ENCODE results near the gene FOXD2.
"Not testable (repeated sequence)": the region's sequence is repeated elsewhere in the genome, so short reads cannot be mapped to it uniquely, and the experiment has no call there.

FOXD2 gene

GRCh38 chr1:47440599-47441081, 2.8 kb downstream of the FOXD2 start:
- no peak for DNase-seq

GRCh38 chr1:47441450-47442106, 3.7 kb downstream of the FOXD2 start:
- DNase-seq: no peak

- no peak for DNase-seq
Observed at GRCh38 chr1:47442202-47442601, 4.4 kb downstream of the FOXD2 start.

DNA sequence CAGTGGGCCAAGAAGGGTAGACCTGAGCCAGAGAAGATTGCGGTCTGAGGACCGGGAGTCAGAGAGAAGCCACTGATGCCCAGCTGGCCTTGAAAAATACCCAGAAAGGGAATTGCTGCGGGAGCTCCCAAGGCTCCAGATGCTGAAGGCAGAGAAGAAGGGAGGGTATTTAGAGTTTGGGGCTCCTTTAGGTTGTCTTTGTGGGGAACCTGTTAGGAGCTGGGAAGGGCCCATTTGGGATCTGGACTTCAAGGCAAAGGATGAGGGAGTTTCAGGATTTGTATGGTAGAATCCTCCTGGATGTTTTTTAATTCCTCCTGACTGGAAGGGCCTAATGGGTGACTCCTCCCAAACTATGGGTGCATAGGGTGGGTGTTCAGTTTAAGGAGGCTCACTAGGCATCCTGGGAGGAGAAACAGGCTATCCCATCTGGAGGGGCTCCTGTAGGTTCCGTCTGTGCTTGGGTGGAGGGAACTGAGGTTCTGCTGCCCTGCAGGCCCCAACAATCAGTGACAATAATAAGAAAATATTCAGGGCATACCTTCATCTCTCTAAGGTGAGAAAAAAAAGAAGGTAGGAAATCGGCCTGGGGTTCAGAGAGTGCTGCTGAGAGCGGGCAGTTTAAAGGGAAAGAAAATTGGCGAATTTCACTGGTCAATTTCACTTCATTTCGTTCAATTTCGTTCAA, 5.1 kb downstream of the FOXD2 start:
- no peak for DNase-seq

DNA sequence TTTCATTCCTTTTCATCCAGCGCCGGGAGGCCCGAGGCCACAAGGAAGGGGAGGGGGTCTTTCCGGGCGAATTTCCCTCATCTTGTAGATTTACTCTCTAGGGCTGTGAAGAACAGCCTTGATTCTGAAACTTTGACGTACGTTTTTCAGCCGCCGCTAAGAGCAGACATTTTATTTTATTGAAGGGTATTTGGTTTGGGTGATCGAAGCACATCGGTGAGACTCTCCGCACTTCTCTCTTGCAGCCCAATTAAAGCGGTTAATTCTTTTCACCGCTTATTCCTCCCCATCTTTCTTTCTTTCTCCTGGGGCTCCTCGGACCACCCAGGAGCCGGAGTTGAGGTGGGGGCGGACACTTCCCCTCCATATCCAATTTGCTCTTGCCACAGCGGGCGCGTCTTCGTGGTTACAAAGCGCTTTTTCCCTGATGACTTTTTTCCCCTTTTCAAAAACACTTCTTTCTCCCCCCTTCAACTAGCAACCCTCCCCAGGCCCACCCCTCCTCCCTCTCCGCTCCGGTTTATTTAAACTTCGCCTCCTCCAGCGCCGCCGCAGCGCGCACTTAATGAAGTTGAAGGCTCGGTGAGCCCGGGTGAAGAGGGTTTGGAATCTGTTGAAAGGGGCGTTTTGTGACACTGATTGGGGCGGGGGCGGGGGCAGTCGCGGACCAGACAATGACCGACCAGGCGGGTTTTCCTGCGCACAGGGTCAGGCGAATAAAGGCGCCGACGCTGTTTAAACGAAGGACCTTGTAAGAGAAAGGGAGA, 5.9 kb downstream of the FOXD2 start:
- DNase-seq: no peak

DNA sequence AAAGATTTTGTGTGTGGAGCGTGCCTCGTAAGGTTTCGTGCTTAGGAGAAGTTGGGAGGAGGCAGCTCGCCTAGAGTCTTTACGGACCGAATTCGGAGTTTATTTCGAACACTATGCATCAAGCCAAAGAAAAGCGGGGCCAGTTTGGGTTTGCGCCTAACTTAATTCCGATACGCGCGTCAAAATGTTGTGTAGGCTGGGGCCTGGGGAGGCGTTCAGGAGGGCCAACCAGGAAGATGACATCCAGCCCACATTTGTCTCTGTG, 6.4 kb downstream of the FOXD2 start:
- no peak for DNase-seq

GRCh38 chr1:47444562-47445465, 7.0 kb downstream of the FOXD2 start:
- no peak for DNase-seq

DNA sequence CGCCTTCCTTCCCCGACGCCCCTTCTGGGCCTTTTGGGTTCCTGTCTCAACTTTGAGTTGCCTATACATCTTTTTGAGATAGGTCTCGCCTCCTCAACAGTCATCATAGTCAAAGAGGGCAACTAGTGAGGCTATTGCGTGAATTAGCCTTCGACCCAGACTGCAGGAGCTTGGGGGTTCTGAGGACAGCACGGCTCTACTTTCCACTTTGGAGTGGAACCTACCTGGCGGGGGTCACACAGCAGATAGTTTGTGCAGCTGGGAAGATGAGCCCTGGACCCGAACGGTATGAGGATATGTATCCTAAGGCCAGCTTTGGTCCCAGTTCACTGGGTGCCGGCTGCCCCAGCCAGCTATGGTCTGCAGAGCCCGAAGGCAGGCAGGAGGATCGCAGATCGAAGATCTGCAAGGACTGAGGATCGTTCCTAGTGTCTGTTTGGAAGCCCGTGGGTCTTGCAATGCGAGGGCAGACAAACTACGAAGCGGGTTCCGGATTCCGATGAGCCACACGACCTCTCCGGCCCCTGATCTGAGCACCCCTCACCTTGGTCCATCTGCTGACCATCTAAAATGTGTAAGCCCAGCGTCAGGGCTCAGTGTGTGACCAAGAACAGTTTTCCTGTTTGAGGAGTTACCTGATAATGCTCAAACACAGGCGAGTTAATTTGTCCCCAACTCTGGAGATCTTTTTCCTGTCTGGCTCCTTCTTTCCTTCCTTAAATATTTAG, 8.1 kb downstream of the FOXD2 start:
- DNase-seq: no peak

DNA sequence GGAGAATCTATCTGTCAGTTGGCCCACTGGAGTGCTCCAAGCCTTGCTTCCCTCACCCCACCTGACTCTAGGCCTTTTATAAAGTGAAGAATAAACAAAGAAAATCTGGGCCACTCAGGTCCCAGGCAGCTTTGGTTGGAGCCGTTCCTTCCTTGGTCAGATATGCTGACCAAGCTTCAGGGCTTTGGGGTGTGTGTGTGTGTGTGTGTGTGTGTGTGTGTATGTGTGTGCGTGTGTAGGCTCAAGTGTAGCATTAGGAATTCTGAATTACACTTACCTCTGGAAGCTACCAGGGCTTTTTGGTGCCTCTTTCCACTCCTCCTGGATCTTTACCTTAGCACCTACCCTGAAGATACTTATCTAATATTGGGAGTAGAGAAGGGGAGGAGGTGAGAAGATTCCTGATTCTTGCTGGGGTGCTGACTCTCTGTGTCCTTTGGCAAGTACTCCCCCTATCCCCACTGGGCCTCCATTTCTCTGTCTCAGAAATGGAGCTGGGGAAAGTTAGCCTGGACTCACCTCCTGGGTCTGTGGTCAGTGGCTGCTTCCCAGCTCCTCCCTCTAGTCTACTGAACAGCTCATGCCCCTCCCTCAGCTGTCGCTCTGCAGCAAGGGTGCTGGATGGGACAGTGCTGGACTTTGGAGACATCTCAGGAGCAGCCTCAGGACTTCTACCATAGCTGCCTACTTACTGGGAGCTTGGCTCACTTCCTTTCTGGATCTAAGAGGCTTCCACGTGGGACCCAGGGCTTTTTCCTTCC, 10.8 kb downstream of the FOXD2 start:
- DNase-seq: no peak

DNA sequence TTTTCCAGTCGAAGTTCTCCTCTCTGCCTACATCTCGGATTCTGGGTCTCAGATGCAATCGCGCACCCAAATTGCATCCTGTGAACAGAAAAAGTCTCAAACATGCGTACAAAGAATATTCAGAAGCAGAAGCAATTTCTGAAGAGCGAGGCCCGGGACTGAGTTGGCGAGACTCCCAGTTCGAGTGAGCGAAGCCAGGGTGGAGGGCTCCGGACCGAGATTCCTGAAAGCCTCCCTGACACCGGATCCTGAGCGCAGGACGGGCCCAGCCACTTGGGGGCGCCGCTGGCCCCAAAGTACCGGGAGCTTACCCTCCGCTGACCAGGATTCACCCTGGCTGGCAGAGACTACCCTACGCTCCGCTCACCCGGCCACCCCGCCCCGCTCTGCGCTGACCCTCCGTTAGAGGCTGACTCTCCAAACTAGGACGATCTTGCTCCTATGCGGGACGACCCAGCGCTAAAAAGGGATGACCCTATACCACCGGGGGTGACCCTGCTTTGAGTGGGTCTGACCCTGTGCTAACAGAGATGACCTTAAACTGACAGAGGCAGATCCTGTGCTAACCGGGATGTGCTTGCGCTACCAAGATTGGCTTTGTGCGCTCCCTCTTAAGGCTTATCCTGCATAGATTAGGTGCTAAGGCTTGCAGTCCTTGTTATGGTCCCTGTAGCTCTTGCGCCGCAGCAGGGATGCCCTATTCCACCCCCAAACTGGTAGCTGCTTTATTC, 12.1 kb downstream of the FOXD2 start:
- no peak for DNase-seq

GRCh38 chr1:47450606-47451005, 12.8 kb downstream of the FOXD2 start:
- no peak for DNase-seq

GRCh38 chr1:47452426-47452825, 14.6 kb downstream of the FOXD2 start:
- DNase-seq: no peak

DNA sequence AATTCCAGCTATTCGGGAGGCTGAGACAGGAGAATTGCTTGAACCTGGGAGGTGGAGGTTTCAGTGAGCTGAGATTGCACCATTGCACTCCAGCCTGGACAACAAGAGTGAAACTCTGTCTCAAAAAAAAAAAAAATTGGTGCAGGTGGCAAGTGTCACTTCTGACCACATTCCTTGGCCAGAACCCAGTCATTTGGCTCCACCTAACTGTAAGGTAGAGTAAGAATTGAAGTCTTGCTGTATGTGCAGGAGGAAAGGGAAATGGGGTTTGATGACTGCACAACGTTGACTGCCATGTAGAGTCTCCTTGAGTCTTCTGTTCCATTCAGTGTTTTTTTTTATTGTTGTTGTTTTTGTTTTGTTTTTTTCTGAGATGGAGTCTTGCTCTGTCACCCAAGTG, 16.1 kb downstream of the FOXD2 start:
- not testable (repeated sequence) for DNase-seq

DNA sequence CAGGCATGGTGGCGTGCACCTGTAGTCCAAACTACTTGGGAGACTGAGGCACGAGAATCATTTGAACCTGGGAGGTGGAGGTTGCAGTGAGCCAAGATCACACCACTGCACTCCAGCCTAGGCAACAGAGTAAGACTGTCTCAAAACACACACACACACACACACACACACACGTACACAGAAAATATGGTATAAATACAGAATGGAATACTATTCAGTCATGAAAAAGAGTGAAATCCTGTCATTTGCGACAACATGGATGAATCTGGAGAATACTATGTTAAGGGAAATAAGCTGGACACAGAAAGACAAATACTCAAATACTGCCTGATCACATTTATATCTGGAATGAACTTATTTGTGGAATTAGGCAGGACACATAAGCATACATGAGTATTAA, 18.4 kb downstream of the FOXD2 start:
- DNase-seq: no peak

DNA sequence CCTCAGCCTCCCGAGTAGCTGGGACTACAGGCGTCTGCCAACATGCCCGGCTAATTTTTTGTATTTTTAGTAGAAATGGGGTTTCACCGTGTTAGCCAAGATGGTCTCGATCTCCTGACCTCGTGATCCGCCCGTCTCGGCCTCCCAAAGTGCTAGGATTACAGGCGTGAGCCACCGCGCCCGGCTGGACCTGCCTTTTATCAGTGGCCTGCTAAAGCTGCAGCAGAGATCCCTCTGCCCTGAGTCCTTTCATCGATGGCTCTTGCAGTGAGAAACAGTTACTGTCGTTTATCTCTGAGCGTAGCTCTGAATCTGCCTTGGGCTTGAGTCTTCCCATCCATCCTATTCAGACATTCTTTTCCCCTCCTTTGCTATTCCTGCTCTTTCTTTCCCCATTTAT, 19.7 kb downstream of the FOXD2 start:
- DNase-seq: not testable (repeated sequence)

DNA sequence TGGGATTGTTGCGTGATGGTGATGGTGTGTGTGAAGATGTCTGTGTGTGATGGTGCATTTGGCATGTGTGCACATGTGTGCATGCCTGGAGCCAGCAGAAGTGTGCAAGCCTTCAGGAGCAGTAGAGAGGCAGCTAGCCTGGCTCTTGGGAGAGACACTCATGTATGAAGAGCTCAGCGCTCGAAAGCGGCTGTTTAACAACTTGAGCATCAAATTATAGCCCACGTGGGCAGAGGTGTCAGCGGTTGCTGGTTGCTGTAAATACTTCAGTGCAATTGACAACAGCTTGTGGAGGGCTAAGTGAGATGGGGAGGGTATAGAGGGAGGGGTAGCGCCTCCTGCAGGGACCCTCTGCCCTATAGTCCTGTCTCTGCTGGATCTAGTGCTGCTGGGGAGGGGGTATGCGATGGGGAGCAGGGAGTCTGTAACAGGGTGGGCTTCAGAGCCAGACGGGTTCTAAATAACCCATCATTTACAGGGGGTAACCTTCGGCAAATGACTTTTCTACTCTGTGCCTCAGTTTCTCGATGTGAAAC, 21.5 kb downstream of the FOXD2 start:
- DNase-seq: no peak

GRCh38 chr1:47460040-47460439, 22.2 kb downstream of the FOXD2 start:
- DNase-seq: no peak

- no peak for DNase-seq
Observed at GRCh38 chr1:47460456-47460855, 22.6 kb downstream of the FOXD2 start.

DNA sequence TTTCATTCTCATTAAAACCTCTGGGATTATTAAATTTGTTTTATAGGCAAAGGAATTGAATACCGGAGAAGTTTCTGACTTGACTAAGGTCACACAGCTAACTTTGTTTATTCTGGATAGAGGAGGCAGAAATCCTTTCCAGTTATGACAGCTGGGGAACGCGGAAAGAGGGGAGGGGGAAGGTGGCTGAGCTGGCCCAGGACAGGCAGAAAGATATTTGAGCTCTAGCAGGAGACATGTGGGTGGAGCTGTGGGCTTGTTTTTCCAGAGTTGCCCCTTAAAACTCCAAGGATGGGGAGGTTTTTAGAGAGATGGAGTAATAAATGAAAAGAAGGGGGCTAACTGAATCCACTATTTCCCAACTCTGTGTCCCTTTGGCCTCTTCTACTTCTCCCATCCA, 27.8 kb downstream of the FOXD2 start:
- DNase-seq: peak; percentile 15

- peak; percentile 99 for DNase-seq
Observed at GRCh38 chr1:47468709-47469389, 31.0 kb downstream of the FOXD2 start.

Data from NCI-H526 treated with DMSO at 0.1 percent for 48 hours (cell line).